Measurements from ENCODE around the gene ANKRD22. TPM values are rescaled to one million over a fixed set of nuclear protein-coding genes. Genes with fewer than 3 reads are reported as not detected.

ANKRD22 gene
- total and polyA plus RNA-seq, 2 donors (not counting 1 experiment from before 2014, with no cell fraction given) = 0.09 TPM; not detected in 1

GRCh38 chr10:88783724-88784123, 67.9 kb downstream of the ANKRD22 start:
- TF ChIP-seq, protein P1, sequence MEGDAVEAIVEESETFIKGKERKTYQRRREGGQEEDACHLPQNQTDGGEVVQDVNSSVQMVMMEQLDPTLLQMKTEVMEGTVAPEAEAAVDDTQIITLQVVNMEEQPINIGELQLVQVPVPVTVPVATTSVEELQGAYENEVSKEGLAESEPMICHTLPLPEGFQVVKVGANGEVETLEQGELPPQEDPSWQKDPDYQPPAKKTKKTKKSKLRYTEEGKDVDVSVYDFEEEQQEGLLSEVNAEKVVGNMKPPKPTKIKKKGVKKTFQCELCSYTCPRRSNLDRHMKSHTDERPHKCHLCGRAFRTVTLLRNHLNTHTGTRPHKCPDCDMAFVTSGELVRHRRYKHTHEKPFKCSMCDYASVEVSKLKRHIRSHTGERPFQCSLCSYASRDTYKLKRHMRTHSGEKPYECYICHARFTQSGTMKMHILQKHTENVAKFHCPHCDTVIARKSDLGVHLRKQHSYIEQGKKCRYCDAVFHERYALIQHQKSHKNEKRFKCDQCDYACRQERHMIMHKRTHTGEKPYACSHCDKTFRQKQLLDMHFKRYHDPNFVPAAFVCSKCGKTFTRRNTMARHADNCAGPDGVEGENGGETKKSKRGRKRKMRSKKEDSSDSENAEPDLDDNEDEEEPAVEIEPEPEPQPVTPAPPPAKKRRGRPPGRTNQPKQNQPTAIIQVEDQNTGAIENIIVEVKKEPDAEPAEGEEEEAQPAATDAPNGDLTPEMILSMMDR (IDR thresholded peaks at IDR 0.05) = no peak
- TF ChIP-seq EZH2 (IDR thresholded peaks at IDR 0.05; ENCODE audit: borderline replicate concordance, insufficient read depth, low read depth, low read length, poor library complexity, severe bottlenecking) = no peak
- no peaks in the 10 kb centered on the region for H3K9me3 Mint-ChIP-seq (ENCODE audit: insufficient read depth)
- H3K27me3 Mint-ChIP-seq = peaks cover 10% of the 10 kb centered on the region
- Histone ChIP-seq H3K27ac (ENCODE audit: low read length in 2 of 2) (no peak overlapping the region), H3K36me3 (replicated peaks in 1 of 2; ENCODE audit: control extremely low read depth in 1 of 2, control insufficient read depth in 1 of 2, extremely low read depth in 1 of 2, insufficient read depth in 2 of 2, low read length in 1 of 2) (no peaks in the 10 kb centered on the region), H2AFZ (ENCODE audit: insufficient read depth, low read depth, low read length, poor library complexity, severe bottlenecking) (no peak overlapping the region), H3K79me2 (ENCODE audit: control insufficient read depth, insufficient read depth, low read length) (no peaks in the 10 kb centered on the region), H3K27me3 (replicated peaks in 1 of 4; ENCODE audit: control extremely low read depth in 1 of 4, control insufficient read depth in 3 of 4, insufficient read depth in 4 of 4, low read length in 3 of 4) (no peaks in the 10 kb centered on the region), H4K20me1 (ENCODE audit: control insufficient read depth, insufficient read depth, low read length, poor library complexity, severe bottlenecking) (no peaks in the 10 kb centered on the region), H3K9ac (ENCODE audit: low read length) (no peak overlapping the region), H3K4me2 (replicated peaks; ENCODE audit: low read depth, low read length, poor library complexity, severe bottlenecking) (no peak overlapping the region), H3K4me3 (ENCODE audit: control extremely low read depth in 1 of 5, extremely low read depth in 1 of 5, insufficient read depth in 1 of 5, low read depth in 2 of 5, low read length in 4 of 5) (no peak overlapping the region), H3K4me1 (ENCODE audit: control insufficient read depth in 2 of 2, insufficient read depth in 2 of 2, low read length in 2 of 2) (no peaks in the 10 kb centered on the region), H3K9me3 (ENCODE audit: control extremely low read depth in 1 of 3, control insufficient read depth in 2 of 3, insufficient read depth in 1 of 3, low read length in 2 of 3) (no peaks in the 10 kb centered on the region)
- no peaks in the 10 kb centered on the region for H3K4me1 Mint-ChIP-seq
- H3K4me3 Mint-ChIP-seq = no peak overlapping the region
- intact Hi-C loops (cut with micrococcal nuclease) = no loop called here
- no peak overlapping the region for H3K27ac Mint-ChIP-seq
- DNase-seq = no peak
- WGBS (ENCODE audit: insufficient coverage) = no CpG with 5 or more reads among the region's 3 CpGs
- ChIA-PET POLR2A (no interaction called here), CTCF (no interaction called here)
- no peak for ATAC-seq (ENCODE audit: low read depth)

DNA sequence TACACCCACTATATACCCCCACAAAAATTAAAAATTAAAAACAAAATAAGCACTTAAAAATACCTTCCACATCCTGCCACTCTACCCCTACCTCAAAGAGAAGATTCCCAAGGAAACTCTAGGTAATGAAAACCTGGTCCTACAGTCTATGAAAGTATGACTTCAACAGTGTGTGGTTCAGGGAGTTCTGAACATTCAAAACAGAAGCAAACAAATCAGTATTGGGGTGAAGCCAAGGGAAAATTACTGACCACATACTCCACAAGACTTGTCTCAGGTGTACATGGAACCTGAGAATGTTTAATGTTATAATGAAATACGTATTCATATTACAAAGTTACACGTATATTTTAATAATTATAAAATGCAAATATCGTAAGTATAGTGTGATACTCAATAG, 69.4 kb downstream of the ANKRD22 start:
- POLR2A ChIA-PET = no interaction called here
- H3K79me2 ChIP-seq (ENCODE audit: control insufficient read depth, insufficient read depth, low read length) = no peaks in the 10 kb centered on the region
- no peak overlapping the region for H3K4me3 Mint-ChIP-seq
- peaks cover 10% of the 10 kb centered on the region for H3K27me3 Mint-ChIP-seq
- TF ChIP-seq, protein P1 (IDR thresholded peaks at IDR 0.05) = no peak
- TF ChIP-seq EZH2 (IDR thresholded peaks at IDR 0.05; ENCODE audit: borderline replicate concordance, insufficient read depth, low read depth, low read length, poor library complexity, severe bottlenecking) = no peak
- no peak overlapping the region for H2AFZ ChIP-seq (ENCODE audit: insufficient read depth, low read depth, low read length, poor library complexity, severe bottlenecking)
- H3K27ac ChIP-seq (ENCODE audit: low read length in 2 of 2) = no peak overlapping the region
- H3K4me3 ChIP-seq (ENCODE audit: control extremely low read depth in 1 of 5, extremely low read depth in 1 of 5, insufficient read depth in 1 of 5, low read depth in 2 of 5, low read length in 4 of 5) = no peak overlapping the region
- no peaks in the 10 kb centered on the region for H3K4me1 ChIP-seq (ENCODE audit: control insufficient read depth in 2 of 2, insufficient read depth in 2 of 2, low read length in 2 of 2)
- CTCF ChIA-PET = no interaction called here
- H3K27me3 ChIP-seq (replicated peaks in 1 of 4; ENCODE audit: control extremely low read depth in 1 of 4, control insufficient read depth in 3 of 4, insufficient read depth in 4 of 4, low read length in 3 of 4) = no peaks in the 10 kb centered on the region
- intact Hi-C loops (cut with micrococcal nuclease) = no loop called here
- no peaks in the 10 kb centered on the region for H3K9me3 Mint-ChIP-seq (ENCODE audit: insufficient read depth)
- no CpG with 5 or more reads among the region's 3 CpGs for WGBS (ENCODE audit: insufficient coverage)
- no peak for DNase-seq
- H3K27ac Mint-ChIP-seq = no peak overlapping the region
- H3K36me3 ChIP-seq (replicated peaks in 1 of 2; ENCODE audit: control extremely low read depth in 1 of 2, control insufficient read depth in 1 of 2, extremely low read depth in 1 of 2, insufficient read depth in 2 of 2, low read length in 1 of 2) = no peaks in the 10 kb centered on the region
- H3K4me2 ChIP-seq (replicated peaks; ENCODE audit: low read depth, low read length, poor library complexity, severe bottlenecking) = no peak overlapping the region
- H3K4me1 Mint-ChIP-seq = no peaks in the 10 kb centered on the region
- H3K9ac ChIP-seq (ENCODE audit: low read length) = no peak overlapping the region
- H3K9me3 ChIP-seq (ENCODE audit: control extremely low read depth in 1 of 3, control insufficient read depth in 2 of 3, insufficient read depth in 1 of 3, low read length in 2 of 3) = no peaks in the 10 kb centered on the region
- ATAC-seq (ENCODE audit: low read depth) = no peak
- no peaks in the 10 kb centered on the region for H4K20me1 ChIP-seq (ENCODE audit: control insufficient read depth, insufficient read depth, low read length, poor library complexity, severe bottlenecking)
